Stimulated activated CD8-positive, alpha-beta memory T cell treated with anti-CD3 and anti-CD28 coated beads, Interleukin-4, amount 100 ng/mL, for 1 hour (primary cell): Measurements from ENCODE around the gene GTF2H1.
A peak's percentile ranks its signal among the peaks of the same experiment; 100 is the strongest.
"Not testable (repeated sequence)": the region's sequence is repeated elsewhere in the genome, so short reads cannot be mapped to it uniquely, and the experiment has no call there.

Source experiments
- DNase-seq, 2 donors: peaks; one replicate each; pipeline ENCODE4 v3.0.0-alpha.2; 2020; ENCODE audit warnings: low read depth in 2 of 2, low spot score in 1 of 2

GTF2H1 gene

GRCh38 chr11:18372201-18372600 lies 49.8 kb downstream of the GTF2H1 start:
- no peak for DNase-seq

GRCh38 chr11:18374956-18375355 lies 52.6 kb downstream of the GTF2H1 start:
- no peak for DNase-seq

- no peak for DNase-seq
These were observed 53.6 kb downstream of the GTF2H1 start for GRCh38 chr11:18375941-18376340.

- DNase-seq, result no peak
These were observed 56.8 kb downstream of the GTF2H1 start for GRCh38 chr11:18379201-18379600.

GRCh38 chr11:18383388-18384156 lies 61.2 kb downstream of the GTF2H1 start:
- DNase-seq, result peak in 1 of 2 donors; percentile 32

GRCh38 chr11:18384157-18384641 lies 61.8 kb downstream of the GTF2H1 start:
- DNase-seq, result no peak

GRCh38 chr11:18390088-18390487 lies 67.7 kb downstream of the GTF2H1 start:
- no peak for DNase-seq

GRCh38 chr11:18392434-18393321 lies 70.3 kb downstream of the GTF2H1 start:
- DNase-seq, result no peak

GRCh38 chr11:18393581-18394274 lies 71.4 kb downstream of the GTF2H1 start:
- DNase-seq, result no peak

GRCh38 chr11:18394275-18394927 lies 72.0 kb downstream of the GTF2H1 start, which contains the start of gene LDHA:
Gene LDHA (plus strand): TSS chr11:18394563. CDS start chr11:18396843, 2,280 bp downstream.
- DNase-seq, result peak; percentile 98 to 99

- DNase-seq, result no peak
These were observed 72.8 kb downstream of the GTF2H1 start for GRCh38 chr11:18394928-18395734.

GRCh38 chr11:18395735-18396504 lies 73.6 kb downstream of the GTF2H1 start:
- DNase-seq, result peak; percentile 81 to 90

- DNase-seq, result no peak
These were observed 75.6 kb downstream of the GTF2H1 start for GRCh38 chr11:18397921-18398320.

- DNase-seq, result not testable (repeated sequence)
These were observed 78.7 kb downstream of the GTF2H1 start for GRCh38 chr11:18401077-18401476.

GRCh38 chr11:18404062-18404461 lies 81.7 kb downstream of the GTF2H1 start:
- DNase-seq, result no peak

- DNase-seq, result not testable (repeated sequence)
These were observed 85.0 kb downstream of the GTF2H1 start for GRCh38 chr11:18407400-18407799.

- DNase-seq, result no peak
These were observed 86.4 kb downstream of the GTF2H1 start for GRCh38 chr11:18408558-18409291.

- DNase-seq, result no peak
These were observed 94.1 kb downstream of the GTF2H1 start for GRCh38 chr11:18416459-18416858.
